Uterus (tissue), 4 donors: ENCODE data around the gene BCKDHB. TPM values are rescaled to one million over a fixed set of nuclear protein-coding genes. Genes with fewer than 3 reads are reported as not detected.

Source experiments
- DNase-seq, 2 donors: peaks; one replicate each; pipeline ENCODE4 v3.0.0-alpha.2; 2019 to 2020
- H3K27ac ChIP-seq, 2 donors: fragments of 200-600 bp; sonication (generic); 1 replicate in 1 of 2; 2 replicates in 1 of 2; pipeline ENCODE4 v1.5.1; 2016 to 2018
- H3K27me3 ChIP-seq, 2 donors: fragments of 200-600 bp; sonication (generic); one replicate each; pipeline ENCODE4 v1.5.1; 2018 to 2019; ENCODE audit warnings: control low read depth in 1 of 2
- H3K36me3 ChIP-seq, 2 donors: fragments of 200-600 bp; sonication (generic); one replicate each; pipeline ENCODE4 v1.5.1; 2019; ENCODE audit warnings: control low read depth in 1 of 2
- H3K4me1 ChIP-seq, 2 donors: fragments of 200-600 bp; sonication (generic); one replicate each; pipeline ENCODE4 v1.5.1; 2018 to 2019; ENCODE audit warnings: control low read depth in 1 of 2
- H3K4me3 ChIP-seq, 2 donors: fragments of 200-600 bp; sonication (generic); 1 replicate in 1 of 2; 2 replicates in 1 of 2; pipeline ENCODE4 v1.5.1; 2018 to 2019; ENCODE audit warnings: mild to moderate bottlenecking in 1 of 2
- H3K9me3 ChIP-seq, 2 donors: fragments of 200-600 bp; sonication (generic); one replicate each; pipeline ENCODE4 v1.5.1; 2019; ENCODE audit warnings: control low read depth in 1 of 2
- POLR2A ChIP-seq, 2 donors: fragments of 450-650 bp; IDR thresholded peaks; one replicate each; pipeline ENCODE4 v1.6.1; 2016; ENCODE audit warnings: antibody characterized with exemption in 2 of 2, mild to moderate bottlenecking in 1 of 2, moderate library complexity in 1 of 2
- intact Hi-C: fragments of 100-400 bp; cut with DNase I; formaldehyde crosslinking; loops from one replicate; pipeline ENCODE4 v1.15.1; 2023; ENCODE audit warnings: low total_unique reads
- total RNA-seq, 4 donors: library from RNA; depleted of rRNA in 3 of 4; stranded (reverse); fragments of >200 nt in 3 of 4; gene quantifications; one replicate each; pipeline versions ENCODE4 v1.1.0 to v1.2.4, GENCODE V29; 2014 to 2023
- TF ChIP-seq, protein P1 (sequence below), 4 experiments: fragments of 200-600 bp in 2 of 4; fragments of 450-650 bp in 2 of 4; sonication (generic) in 2 of 4; IDR thresholded peaks; one replicate each; pipeline ENCODE4 v1.5.1; 2016 to 2019; ENCODE audit warnings: antibody characterized with exemption in 4 of 4, mild to moderate bottlenecking in 2 of 4, moderate library complexity in 1 of 4
- donor health status: DM: yes; HTN: yes; CAD: no.

Gene BCKDHB
- total RNA-seq, 4 donors from 2014 or later = 7.2 to 35.5 (median 13.2) TPM

DNA sequence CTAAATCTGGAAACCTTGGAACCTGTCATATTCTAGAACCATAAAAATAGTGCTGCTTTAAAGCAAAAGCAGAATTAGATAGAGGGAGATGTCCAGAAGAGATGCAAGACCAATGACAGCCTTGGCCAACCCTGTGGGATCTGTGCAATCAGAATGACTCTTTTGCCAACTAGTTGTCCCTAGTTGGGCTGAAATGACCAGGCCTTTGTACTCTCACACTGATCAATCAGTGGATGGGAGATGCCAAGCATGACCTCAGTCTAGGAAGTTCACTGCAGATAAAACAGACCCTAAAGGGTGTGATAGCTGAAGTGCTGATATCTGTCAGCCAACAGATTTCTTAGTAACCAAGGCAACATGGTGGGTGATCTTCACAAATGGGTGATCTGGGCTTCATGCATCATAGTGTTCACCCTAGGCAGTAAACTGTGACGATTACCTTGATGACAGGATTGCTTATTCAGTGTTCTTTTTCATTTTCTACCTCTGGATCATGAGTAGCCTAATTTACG, 52.1 kb downstream of the BCKDHB start:
- TF ChIP-seq, protein P1, sequence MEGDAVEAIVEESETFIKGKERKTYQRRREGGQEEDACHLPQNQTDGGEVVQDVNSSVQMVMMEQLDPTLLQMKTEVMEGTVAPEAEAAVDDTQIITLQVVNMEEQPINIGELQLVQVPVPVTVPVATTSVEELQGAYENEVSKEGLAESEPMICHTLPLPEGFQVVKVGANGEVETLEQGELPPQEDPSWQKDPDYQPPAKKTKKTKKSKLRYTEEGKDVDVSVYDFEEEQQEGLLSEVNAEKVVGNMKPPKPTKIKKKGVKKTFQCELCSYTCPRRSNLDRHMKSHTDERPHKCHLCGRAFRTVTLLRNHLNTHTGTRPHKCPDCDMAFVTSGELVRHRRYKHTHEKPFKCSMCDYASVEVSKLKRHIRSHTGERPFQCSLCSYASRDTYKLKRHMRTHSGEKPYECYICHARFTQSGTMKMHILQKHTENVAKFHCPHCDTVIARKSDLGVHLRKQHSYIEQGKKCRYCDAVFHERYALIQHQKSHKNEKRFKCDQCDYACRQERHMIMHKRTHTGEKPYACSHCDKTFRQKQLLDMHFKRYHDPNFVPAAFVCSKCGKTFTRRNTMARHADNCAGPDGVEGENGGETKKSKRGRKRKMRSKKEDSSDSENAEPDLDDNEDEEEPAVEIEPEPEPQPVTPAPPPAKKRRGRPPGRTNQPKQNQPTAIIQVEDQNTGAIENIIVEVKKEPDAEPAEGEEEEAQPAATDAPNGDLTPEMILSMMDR (IDR thresholded peaks at IDR 0.05) = no peak
- no peak for TF ChIP-seq POLR2A (IDR thresholded peaks at IDR 0.05)
- DNase-seq = no peak
- Histone ChIP-seq H3K4me3 (no peak overlapping the region), H3K27me3 (no peaks in the 10 kb centered on the region), H3K36me3 (no peaks in the 10 kb centered on the region), H3K4me1 (no peaks in the 10 kb centered on the region), H3K27ac (no peak overlapping the region), H3K9me3 (no peaks in the 10 kb centered on the region)
- intact Hi-C loops = no loop called here

DNA sequence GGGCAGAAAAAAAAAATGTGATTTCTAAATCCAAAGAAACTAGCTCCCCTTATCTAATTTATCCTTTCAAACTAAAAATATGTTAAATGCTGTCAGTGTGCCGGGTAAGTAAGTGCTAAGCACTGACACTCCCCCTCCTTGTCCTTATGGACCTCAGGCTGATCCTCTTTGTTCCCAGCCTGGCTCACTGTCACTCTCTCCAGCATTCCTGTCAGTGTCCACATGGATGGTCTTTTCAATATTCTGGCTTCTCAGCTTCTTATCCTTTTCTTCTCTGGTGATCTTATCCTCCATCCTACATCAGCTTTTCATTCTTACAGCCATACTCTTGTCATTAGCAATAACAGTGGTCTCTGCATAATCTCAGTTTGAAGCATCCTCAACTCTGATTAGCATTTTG, 55.0 kb downstream of the BCKDHB start:
- Histone ChIP-seq H3K9me3 (no peaks in the 10 kb centered on the region), H3K27ac (no peak overlapping the region), H3K36me3 (no peaks in the 10 kb centered on the region), H3K4me3 (no peak overlapping the region), H3K4me1 (no peaks in the 10 kb centered on the region), H3K27me3 (no peaks in the 10 kb centered on the region)
- intact Hi-C loops = no loop called here
- TF ChIP-seq, protein P1 (IDR thresholded peaks at IDR 0.05) = no peak
- TF ChIP-seq POLR2A (IDR thresholded peaks at IDR 0.05) = no peak
- no peak for DNase-seq

DNA sequence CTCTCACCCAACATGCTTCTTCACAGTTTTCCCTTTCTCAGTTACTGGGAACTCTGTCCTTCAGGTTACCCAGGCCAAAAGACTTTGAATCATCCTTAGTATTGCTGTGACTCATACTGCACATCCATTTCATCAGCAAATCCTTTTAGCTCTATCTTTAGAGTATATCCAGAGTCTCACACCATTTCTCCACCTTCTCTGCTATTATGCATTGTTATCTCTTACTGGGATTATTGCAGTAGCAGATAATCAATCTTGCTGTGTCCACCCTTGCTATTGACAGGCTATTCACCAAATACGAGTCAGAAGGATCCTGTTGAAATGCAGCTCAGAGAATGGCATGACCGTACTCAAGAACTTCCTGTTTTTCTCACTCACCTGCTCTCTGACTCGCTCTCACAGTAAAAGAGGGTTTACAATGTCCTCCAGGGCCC, 57.3 kb downstream of the BCKDHB start:
- Histone ChIP-seq H3K36me3 (no peaks in the 10 kb centered on the region), H3K27ac (peak overlapping the region; percentile 25 to 64), H3K9me3 (no peaks in the 10 kb centered on the region), H3K27me3 (no peaks in the 10 kb centered on the region), H3K4me3 (no peak overlapping the region), H3K4me1 (no peaks in the 10 kb centered on the region)
- TF ChIP-seq, protein P1 (IDR thresholded peaks at IDR 0.05) = no peak
- TF ChIP-seq POLR2A (IDR thresholded peaks at IDR 0.05) = no peak
- intact Hi-C loops = no loop called here
- DNase-seq = no peak

DNA sequence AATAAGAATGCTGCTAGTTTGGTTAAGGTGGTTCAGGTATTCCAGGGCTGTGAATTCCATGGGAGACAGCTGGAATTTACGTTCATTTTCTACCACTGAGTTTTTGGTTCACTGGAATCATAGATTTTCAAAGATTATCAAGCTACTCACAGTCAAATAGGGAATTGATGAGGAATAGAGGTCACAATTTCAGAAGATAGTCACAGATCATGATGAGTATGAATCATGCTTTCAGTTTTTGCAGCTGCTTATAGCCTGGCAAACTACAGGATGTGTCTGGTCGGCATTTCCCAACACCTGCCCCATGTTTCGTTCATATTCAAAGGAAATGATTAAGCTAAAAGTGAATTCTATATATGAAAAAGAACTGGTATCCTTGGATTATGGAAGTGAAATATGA, 58.7 kb downstream of the BCKDHB start:
- no peaks in the 10 kb centered on the region for H3K9me3 ChIP-seq
- H3K4me3 ChIP-seq = no peak overlapping the region
- no peaks in the 10 kb centered on the region for H3K36me3 ChIP-seq
- no peaks in the 10 kb centered on the region for H3K4me1 ChIP-seq
- TF ChIP-seq, protein P1 (IDR thresholded peaks at IDR 0.05) = no peak
- intact Hi-C loops = no loop called here
- H3K27me3 ChIP-seq = no peaks in the 10 kb centered on the region
- H3K27ac ChIP-seq = no peak overlapping the region
- DNase-seq = no peak

DNA sequence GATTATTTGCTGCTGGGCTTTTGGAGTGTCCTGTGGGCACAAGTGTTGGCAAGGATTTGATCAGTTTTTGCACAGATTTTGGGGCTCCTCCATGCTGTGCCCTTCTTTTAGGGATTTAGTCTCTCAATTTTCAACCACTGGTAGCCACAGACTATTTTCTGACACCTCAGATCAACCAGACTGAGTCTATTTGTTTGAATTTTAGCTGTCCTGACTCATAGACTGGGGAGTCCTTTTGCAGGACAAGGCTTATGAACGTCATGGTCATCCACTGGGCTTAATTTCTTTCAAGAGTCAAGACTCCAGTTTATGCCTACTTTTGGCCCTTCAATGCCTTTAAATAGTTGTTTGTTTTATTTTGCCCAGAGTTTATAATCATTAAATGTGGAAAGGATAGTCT, 59.3 kb downstream of the BCKDHB start:
- Histone ChIP-seq H3K27ac (no peak overlapping the region), H3K27me3 (no peaks in the 10 kb centered on the region), H3K4me1 (no peaks in the 10 kb centered on the region), H3K36me3 (no peaks in the 10 kb centered on the region), H3K9me3 (no peaks in the 10 kb centered on the region), H3K4me3 (no peak overlapping the region)
- DNase-seq = no peak
- intact Hi-C loops = no loop called here
- TF ChIP-seq, protein P1 (IDR thresholded peaks at IDR 0.05) = no peak
- TF ChIP-seq POLR2A (IDR thresholded peaks at IDR 0.05) = no peak
